H1 (cell line): ENCODE results near the gene RPS18.

ENCODE experiments used
- CTCF ChIP-seq, 3 experiments: IDR thresholded peaks; 1 replicate in 2 of 3; 2 replicates in 1 of 3; pipeline versions ENCODE4 v1.5.1 to v1.6.1; 2011; ENCODE audit warnings: low read length in 3 of 3, mild to moderate bottlenecking in 3 of 3, inconsistent platforms in 2 of 3, low read depth in 1 of 3, moderate library complexity in 1 of 3; ENCODE audit not compliant: insufficient read depth in 1 of 3; ENCODE audit errors: control extremely low read depth in 1 of 3
- EP300 ChIP-seq, 2 experiments: IDR thresholded peaks; 1 replicate in 1 of 2; 2 replicates in 1 of 2; pipeline ENCODE4 v1.6.1; 2011 to 2012; ENCODE audit warnings: low read depth in 2 of 2, low read length in 2 of 2, mild to moderate bottlenecking in 2 of 2, borderline replicate concordance in 1 of 2, inconsistent platforms in 1 of 2, moderate library complexity in 1 of 2
- EZH2 ChIP-seq: fragments of 200-600 bp; sonication (generic); IDR thresholded peaks from 2 replicates; pipeline ENCODE4 v1.7.1; 2012; ENCODE audit warnings: low read depth, mild to moderate bottlenecking, moderate library complexity, low read length, inconsistent platforms; ENCODE audit not compliant: severe bottlenecking
- POLR2A ChIP-seq, 2 experiments: IDR thresholded peaks; 1 replicate in 1 of 2; 2 replicates in 1 of 2; pipeline ENCODE4 v1.6.1; 2011; ENCODE audit warnings: low read depth in 2 of 2, low read length in 2 of 2, mild to moderate bottlenecking in 2 of 2; ENCODE audit errors: control extremely low read depth in 1 of 2
- RAD21 ChIP-seq, 2 experiments: IDR thresholded peaks in 1 of 2; conservative IDR thresholded peaks in 1 of 2; 2 replicates each; pipeline ENCODE4 v1.6.1; 2011; ENCODE audit warnings: low read depth in 2 of 2, low read length in 2 of 2, improper control_type of control experiment in 1 of 2, inconsistent platforms in 1 of 2, mild to moderate bottlenecking in 1 of 2, moderate library complexity in 1 of 2
- TAF1 ChIP-seq: IDR thresholded peaks from 2 replicates; pipeline ENCODE4 v1.6.1; 2011; ENCODE audit warnings: mild to moderate bottlenecking, low read depth, low read length
- TF ChIP-seq, protein P1 (sequence below): IDR thresholded peaks from 2 replicates; pipeline ENCODE4 v1.6.1; 2011; ENCODE audit warnings: low read length, improper control_type of control experiment

DNA sequence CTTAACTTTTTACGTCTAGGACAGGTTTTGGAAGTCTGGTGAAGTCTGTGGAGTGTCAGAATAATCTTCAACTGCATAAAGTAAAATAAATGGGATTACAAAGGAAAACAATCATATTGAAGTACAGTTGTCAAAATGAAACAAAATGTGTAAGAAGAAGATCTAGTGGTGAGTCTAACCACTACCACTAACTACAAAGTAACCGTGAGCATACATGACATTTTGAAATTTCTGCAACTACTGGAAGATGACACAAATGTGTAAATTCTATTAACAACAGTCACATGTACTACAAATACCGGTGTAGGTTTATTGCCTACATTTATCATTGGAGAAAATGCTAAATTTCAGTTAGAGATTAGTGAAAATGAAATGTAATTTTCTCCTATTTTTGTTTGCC is 29.9 kb upstream of the RPS18 start:
- TF ChIP-seq RAD21 (IDR thresholded peaks at IDR 0.05 in 1 of 2, conservative IDR thresholded peaks at IDR 0.05 in 1 of 2; ENCODE audit: low read depth in 2 of 2, low read length in 2 of 2) (no peak), CTCF (IDR thresholded peaks at IDR 0.05; ENCODE audit: control extremely low read depth in 1 of 3, insufficient read depth in 1 of 3, low read depth in 1 of 3, low read length in 3 of 3) (no peak), TAF1 (no peak), EP300 (IDR thresholded peaks at IDR 0.05; ENCODE audit: borderline replicate concordance in 1 of 2, low read depth in 2 of 2, low read length in 2 of 2) (no peak), POLR2A (IDR thresholded peaks at IDR 0.05; ENCODE audit: control extremely low read depth in 1 of 2, low read depth in 2 of 2, low read length in 2 of 2) (no peak), EZH2 (no peak)
- TF ChIP-seq, protein P1, sequence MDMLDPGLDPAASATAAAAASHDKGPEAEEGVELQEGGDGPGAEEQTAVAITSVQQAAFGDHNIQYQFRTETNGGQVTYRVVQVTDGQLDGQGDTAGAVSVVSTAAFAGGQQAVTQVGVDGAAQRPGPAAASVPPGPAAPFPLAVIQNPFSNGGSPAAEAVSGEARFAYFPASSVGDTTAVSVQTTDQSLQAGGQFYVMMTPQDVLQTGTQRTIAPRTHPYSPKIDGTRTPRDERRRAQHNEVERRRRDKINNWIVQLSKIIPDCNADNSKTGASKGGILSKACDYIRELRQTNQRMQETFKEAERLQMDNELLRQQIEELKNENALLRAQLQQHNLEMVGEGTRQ: no peak
